IPS-18c (cell line): ENCODE data around the gene ARF1.

Experiments
- H3K4me3 ChIP-seq: 2 replicates; pipeline ENCODE4 v1.7.0; 2013; ENCODE audit warnings: low read depth, mild to moderate bottlenecking, low read length, moderate library complexity; ENCODE audit not compliant: insufficient read depth
- H3K9me3 ChIP-seq: one replicate; pipeline ENCODE4 v1.6.1; 2013; ENCODE audit warnings: mild to moderate bottlenecking, low read length, moderate library complexity; ENCODE audit not compliant: control insufficient read depth, insufficient read depth

The ARF1 gene

DNA sequence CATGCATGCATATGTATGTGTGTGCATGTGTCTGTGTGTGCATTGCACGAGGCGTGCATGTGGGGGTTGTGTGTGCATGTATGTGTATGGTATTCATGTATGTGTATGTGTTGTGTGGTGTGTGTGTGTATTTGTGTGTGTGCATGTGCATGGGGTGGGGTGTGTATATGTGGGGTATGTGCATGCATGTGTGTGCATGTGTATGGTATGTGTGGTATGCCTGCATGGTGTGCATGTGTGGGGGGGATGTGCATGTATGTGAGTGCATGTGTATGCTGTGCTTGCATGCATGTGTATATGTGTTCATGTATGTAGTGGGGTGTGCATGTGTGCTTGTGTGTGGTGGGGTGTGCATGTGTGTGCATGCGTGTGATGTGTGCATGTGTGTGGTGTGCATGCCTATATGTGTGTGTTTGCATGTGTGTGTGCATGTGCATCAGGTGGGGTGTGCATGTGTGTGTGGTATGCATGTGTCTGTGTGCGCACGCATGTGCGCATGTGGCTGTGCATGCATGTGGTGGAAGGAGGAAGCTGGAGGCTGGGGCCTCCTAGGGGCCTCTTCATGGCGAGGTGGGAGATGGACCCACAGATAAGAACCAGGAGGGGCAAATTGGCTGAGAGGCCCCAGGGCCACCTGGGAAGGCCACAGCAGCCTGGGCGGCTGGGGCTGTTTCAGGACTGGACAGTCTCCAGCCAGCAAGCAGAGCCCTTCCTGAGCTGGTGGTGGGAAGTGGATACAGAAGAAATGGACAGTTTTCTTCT lies 35.9 kb upstream of the ARF1 start:
- Histone ChIP-seq H3K4me3 (no peak overlapping the region), H3K9me3 (peaks cover 4% of the 10 kb centered on the region)

DNA sequence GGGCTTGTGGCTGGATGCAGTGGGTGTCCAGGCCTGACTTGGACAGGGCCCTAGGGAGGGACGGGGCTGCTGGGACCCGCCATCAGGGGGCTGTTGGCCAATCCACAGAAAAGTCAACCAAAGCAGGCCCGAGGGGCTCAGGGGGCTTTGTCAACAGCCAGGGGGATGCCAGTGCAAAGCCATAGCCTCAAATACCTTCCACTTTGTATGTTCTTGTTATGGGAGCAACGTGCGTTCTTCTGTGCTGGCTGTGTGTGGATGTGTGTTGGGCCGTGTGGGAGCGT lies 35.4 kb upstream of the ARF1 start:
- Histone ChIP-seq H3K9me3 (peaks cover 5% of the 10 kb centered on the region), H3K4me3 (no peak overlapping the region)

- Histone ChIP-seq H3K4me3 (no peak overlapping the region), H3K9me3 (peaks cover 5% of the 10 kb centered on the region)
Observed at GRCh38 chr1:228048120-228048519, 34.4 kb upstream of the ARF1 start.

- H3K9me3 ChIP-seq, result peaks cover 2% of the 10 kb centered on the region
Observed at GRCh38 chr1:228048659-228049298, 33.7 kb upstream of the ARF1 start.

DNA sequence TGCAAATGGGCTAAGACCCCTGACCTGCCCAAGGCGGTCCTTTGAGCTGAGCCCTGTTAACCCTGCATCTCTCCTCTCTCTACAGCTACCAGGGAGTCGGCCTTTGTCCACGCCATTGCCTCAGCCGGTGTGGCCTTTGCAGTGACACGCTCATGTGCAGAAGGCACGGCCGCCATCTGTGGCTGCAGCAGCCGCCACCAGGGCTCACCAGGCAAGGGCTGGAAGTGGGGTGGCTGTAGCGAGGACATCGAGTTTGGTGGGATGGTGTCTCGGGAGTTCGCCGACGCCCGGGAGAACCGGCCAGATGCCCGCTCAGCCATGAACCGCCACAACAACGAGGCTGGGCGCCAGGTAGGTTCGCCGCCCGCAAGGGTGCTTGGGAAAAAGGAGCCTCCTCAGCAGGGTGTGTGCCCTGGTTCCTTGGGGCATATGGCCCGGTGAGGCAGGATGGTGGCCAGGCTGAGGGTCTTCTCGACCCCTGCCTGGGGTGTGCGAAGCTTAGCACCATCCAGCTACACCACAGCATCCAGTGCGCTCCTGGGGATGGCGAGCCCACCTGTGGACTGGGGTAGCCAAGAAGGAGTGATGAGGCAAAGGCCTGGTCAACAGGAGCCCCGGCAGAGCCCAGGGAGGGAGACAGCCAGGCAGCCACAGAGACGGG lies 31.8 kb upstream of the ARF1 start:
- Histone ChIP-seq H3K4me3 (no peak overlapping the region), H3K9me3 (peaks cover 5% of the 10 kb centered on the region)

More at GRCh38 chr1:228048659-228049298, 33.7 kb upstream of the ARF1 start:
- no peak overlapping the region for H3K4me3 ChIP-seq

- peaks cover 8% of the 10 kb centered on the region for H3K9me3 ChIP-seq
- H3K4me3 ChIP-seq, result peak overlapping the region; percentile 72; the same call in 1 of the 2 replicates
Observed at GRCh38 chr1:228058172-228058948, 24.1 kb upstream of the ARF1 start.

DNA sequence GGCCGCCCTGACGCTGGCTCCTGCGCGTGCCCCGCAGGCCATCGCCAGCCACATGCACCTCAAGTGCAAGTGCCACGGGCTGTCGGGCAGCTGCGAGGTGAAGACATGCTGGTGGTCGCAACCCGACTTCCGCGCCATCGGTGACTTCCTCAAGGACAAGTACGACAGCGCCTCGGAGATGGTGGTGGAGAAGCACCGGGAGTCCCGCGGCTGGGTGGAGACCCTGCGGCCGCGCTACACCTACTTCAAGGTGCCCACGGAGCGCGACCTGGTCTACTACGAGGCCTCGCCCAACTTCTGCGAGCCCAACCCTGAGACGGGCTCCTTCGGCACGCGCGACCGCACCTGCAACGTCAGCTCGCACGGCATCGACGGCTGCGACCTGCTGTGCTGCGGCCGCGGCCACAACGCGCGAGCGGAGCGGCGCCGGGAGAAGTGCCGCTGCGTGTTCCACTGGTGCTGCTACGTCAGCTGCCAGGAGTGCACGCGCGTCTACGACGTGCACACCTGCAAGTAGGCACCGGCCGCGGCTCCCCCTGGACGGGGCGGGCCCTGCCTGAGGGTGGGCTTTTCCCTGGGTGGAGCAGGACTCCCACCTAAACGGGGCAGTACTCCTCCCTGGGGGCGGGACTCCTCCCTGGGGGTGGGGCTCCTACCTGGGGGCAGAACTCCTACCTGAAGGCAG lies 23.4 kb upstream of the ARF1 start:
- peaks cover 6% of the 10 kb centered on the region for H3K9me3 ChIP-seq
- peak overlapping the region; percentile 72 for H3K4me3 ChIP-seq

- Histone ChIP-seq H3K4me3 (peak overlapping the region; percentile 72), H3K9me3 (peaks cover 5% of the 10 kb centered on the region)
Observed at GRCh38 chr1:228059634-228060457, 22.7 kb upstream of the ARF1 start.

GRCh38 chr1:228060458-228061190 lies 21.9 kb upstream of the ARF1 start:
- peak overlapping the region; percentile 72 for H3K4me3 ChIP-seq
- H3K9me3 ChIP-seq, result peaks cover 5% of the 10 kb centered on the region

DNA sequence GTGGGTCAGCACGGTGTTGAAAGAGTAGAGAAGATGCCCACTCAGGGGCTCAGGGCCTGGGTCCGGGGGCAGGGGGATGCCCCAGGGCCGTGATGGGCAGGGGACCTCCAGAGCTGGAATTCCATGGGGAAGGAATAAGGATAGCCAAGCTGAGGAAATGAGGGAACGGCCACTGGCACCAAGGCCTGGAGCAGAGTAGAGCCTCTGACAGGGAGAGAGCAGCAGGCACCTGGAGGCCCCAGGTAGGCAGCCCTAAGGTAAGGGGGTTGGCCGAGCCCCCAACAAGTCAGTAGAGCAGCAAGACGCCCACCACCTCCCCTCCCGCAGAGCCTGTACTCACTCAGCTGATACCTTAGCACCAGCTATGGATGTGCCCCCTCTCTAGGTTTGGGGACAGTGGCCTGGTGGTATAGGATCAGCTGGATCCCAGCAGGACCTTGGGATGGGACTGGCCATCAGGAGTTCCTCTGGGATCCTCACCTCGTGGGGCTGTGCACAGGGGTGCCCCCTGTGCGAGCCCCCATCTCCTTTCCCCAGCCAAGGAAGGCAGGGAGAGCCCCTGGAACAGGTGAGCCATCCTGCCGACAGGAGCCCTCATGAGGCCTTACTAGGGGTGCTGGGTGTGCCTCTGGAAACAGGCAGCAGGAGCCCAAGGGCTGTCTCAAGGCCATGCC lies 21.0 kb upstream of the ARF1 start:
- Histone ChIP-seq H3K9me3 (peaks cover 5% of the 10 kb centered on the region), H3K4me3 (peak overlapping the region; percentile 72; the same call in 1 of the 2 replicates)

GRCh38 chr1:228062085-228062791 lies 20.3 kb upstream of the ARF1 start:
- Histone ChIP-seq H3K9me3 (peaks cover 5% of the 10 kb centered on the region), H3K4me3 (no peak overlapping the region)

DNA sequence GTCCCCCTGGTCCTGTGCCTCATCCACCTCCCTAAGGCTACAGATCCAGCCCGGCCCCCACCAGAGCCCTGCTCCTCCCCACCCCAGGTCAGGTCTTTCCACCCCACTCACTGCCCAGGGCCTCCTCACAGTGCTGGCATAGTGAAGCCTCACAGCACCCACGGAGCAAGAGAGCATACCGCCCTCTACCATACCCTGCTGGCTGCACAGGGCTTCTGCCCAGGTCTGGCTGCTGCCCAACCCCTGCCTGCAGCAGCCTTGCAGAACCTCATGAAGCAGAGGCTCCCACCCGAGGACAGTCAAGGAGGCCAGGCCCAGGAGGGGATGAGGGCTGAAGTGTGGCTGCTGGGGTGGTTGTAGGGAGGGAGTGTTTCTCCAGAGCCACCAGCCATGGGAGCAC lies 19.7 kb upstream of the ARF1 start:
- H3K4me3 ChIP-seq, result no peak overlapping the region
- peaks cover 5% of the 10 kb centered on the region for H3K9me3 ChIP-seq

DNA sequence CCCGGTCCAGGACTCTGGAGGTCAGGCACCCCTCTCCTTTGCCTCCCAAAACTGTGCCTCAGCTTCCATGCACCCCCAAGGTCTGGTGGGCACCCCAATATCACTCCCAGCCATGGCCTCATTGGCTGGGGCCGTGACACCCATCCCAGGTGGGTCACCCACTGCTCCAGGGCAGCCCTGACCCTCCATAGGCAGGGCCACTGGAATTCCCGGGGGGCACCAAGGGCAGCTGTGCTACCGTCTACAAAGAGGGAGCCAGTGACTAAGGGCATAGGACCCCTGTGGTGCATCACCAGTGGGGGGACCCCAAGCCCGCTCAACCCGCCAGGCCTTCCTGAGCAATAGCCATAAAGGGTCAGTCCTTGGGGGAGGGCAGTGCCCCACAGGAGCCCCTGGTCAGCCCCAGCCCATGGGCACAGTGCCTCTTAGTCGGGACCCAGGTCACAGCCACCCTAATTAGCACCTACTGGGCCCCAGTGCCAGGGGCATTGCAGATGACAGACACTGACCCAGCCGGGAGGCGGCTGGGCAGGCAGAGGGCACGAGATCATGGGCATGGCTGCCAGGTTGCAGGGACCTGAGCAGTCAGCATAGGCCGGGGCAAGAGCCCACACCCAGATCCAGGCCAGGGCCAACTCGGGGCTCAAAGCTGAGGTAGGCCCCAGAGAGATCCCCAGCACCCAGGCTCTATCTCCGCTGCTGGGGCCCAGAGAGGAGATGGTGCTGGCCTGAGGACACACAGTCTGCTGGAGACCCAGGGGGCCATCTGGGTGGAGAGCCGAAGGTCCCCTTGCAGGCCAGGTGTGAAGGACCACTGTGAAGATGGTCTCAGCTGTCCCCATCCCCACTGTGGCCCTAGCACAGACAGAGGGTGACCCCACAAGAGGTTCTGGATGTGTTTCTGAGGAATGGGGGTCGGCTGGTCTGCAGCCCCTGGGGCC lies 19.0 kb upstream of the ARF1 start:
- Histone ChIP-seq H3K4me3 (no peak overlapping the region), H3K9me3 (peaks cover 2% of the 10 kb centered on the region)

GRCh38 chr1:228064296-228064695 lies 18.2 kb upstream of the ARF1 start:
- no peaks in the 10 kb centered on the region for H3K9me3 ChIP-seq
- no peak overlapping the region for H3K4me3 ChIP-seq
